C1 segment of cervical spinal cord (tissue), 14 donors: ENCODE measurements around the gene ATP11A.
"Not testable (repeated sequence)": the region's sequence is repeated elsewhere in the genome, so short reads cannot be mapped to it uniquely, and the experiment has no call there.

Source experiments
- DNase-seq, 14 donors: peaks; one replicate each; lab custom pipeline; 2025; lab: John Stamatoyannopoulos, UW

Gene ATP11A

DNA sequence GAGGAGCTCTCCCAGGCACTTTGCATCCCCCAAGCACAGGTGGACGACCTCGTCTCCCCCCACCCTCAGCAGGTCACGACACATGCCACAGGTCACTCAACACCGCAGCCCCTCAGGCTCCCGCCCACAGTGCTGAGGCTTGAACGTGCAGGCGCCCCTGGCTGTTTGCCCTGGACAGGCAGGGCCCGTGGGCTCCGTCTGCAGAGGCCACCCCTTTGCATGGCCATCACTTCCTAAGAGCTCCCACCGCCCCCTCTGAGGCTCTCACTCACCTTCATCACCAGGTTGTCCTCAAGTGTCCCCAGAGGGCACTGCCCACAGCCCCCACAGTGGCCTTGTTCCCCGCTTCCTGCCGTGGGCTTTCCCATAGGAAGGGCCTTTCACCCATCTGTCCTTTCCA lies 147.1 kb downstream of the ATP11A start:
- no peak for DNase-seq

DNA sequence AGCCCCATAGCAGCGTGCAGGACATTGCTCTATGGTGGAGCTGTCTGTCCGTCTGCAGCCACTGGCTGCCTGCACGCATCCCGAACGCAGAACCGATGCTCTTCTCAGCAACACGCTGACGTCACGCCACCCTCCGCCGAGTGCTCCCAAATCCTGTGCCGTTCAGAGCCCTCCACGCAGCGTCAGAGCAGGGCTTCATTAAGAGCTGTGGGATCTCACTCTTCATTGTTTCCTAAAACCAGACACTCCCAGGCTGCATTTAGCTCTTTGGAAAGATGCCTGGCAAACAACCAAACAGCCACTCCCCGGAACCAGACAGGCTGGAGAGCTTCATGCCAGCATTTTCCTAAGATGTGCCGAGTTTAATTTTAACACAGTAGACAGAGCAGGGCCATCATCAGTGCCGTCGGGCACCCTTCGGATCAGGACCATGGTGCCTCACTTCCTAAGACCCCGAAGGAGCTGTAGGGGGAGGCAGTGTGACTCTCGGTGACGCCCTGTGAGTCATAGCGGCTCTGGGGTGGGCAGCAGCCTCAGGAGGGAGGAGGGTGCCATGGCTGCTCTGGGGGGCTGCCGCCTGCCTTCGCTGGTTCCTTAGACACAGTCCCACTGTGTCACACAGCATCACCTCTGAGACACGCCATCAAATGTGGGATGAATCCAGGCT lies 147.7 kb downstream of the ATP11A start:
- peak in 1 of 14 donors; percentile 52 for DNase-seq

DNA sequence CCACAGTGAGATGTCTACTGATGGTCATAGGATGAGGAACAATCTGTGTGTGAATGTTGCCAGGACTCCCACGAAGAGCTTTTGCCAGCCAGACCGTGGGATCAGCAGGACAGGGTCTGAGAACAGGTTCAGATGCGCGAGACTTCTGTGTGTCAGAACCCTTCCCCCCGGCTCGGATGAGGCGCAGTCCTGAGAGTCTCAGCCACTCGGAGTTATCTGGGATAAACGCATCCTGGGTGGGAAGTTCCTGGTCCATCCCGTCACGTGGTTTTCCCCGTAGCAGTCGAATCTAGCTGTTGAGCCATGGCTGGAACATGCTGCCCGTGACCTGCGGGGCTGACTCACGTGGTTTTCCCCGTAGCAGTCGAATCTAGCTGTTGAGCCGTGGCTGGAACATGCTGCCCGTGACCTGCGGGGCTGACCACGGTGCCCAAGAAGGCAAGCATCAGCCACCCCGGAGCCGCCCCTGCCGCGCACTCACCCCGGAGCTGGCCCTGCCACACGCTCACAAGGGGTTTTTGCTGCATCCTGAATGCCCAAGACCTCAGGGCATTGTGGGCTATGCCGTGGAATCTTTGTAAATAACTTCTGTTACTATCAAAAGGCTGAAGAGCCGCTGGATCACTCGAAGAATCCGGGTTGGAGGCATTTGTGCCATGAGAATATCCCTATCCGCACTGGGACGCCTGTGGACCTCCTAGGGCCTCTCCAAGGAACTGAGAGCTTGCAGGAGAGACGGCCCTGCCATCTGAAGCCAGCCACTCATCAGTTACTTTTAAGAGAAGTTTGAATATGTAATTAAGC lies 148.4 kb downstream of the ATP11A start:
- DNase-seq: peak in 1 of 14 donors; percentile 51

DNA sequence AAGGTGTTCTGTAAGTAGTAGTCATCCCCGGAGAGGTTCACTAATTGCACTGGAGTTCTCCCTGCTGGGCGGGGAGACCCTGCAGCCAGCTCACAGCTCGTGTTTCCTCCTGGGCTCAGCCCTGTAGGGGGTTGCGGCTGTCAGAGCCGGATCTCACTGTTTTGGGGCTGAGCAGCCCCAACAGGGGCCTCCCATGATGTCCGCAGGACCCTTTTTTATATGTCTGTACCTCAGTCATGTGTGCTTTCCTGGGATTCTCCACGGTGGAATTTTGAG lies 148.9 kb downstream of the ATP11A start:
- no peak for DNase-seq

- DNase-seq: no peak
Measured at GRCh38 chr13:112839356-112840105, 149.7 kb downstream of the ATP11A start.

- DNase-seq: no peak
Measured at GRCh38 chr13:112840472-112841302, 150.8 kb downstream of the ATP11A start.

GRCh38 chr13:112841303-112842015 lies 151.6 kb downstream of the ATP11A start:
- not testable (repeated sequence) for DNase-seq

GRCh38 chr13:112842343-112842856 lies 152.6 kb downstream of the ATP11A start:
- no peak for DNase-seq

- no peak for DNase-seq
Measured at GRCh38 chr13:112842931-112843391, 153.1 kb downstream of the ATP11A start.

- no peak for DNase-seq
Measured at GRCh38 chr13:112843392-112844111, 153.7 kb downstream of the ATP11A start.

DNA sequence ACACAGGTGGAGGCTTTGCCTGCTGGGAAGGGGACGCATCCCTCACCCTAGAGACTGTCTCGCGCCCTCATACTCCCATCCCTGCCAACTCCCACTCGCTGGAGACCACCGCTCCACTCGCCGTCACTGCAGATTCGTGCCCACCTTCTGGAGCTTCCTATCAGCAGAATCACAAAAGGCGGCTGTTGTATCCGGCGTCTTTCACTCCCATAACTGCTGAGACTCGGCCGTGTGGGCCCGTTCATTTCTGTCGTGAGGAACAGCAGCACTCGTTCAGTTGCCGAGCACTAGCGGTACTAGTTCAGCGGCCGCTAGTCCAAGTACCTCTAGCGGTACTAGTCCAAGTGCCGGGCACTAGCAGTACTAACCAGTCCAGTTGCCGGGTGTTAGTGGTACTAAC lies 154.6 kb downstream of the ATP11A start:
- no peak for DNase-seq

- DNase-seq: no peak
Measured at GRCh38 chr13:112844879-112845278, 155.0 kb downstream of the ATP11A start.

- DNase-seq: no peak
Measured at GRCh38 chr13:112845511-112846144, 155.8 kb downstream of the ATP11A start.

- DNase-seq: no peak
Measured at GRCh38 chr13:112846411-112847115, 156.7 kb downstream of the ATP11A start.

DNA sequence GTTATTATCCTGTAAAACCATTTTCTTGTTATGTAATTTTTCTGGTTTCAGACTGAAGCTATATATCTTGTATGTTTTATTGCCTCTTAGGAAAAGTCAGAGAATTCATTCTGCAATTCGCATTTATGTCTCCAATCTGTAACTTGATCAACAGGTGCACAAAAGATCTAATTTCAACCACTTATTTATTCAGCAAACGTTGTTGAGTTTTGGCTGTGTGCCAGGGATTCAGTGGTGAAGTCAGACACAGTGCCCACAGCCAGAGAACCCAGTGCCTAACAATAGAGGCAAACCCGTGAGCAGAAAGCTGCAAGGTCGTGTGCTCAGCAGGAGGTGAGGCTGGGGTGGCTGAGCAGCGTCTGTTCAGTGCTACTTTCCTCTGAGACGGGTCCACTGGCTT lies 159.7 kb downstream of the ATP11A start:
- no peak for DNase-seq

DNA sequence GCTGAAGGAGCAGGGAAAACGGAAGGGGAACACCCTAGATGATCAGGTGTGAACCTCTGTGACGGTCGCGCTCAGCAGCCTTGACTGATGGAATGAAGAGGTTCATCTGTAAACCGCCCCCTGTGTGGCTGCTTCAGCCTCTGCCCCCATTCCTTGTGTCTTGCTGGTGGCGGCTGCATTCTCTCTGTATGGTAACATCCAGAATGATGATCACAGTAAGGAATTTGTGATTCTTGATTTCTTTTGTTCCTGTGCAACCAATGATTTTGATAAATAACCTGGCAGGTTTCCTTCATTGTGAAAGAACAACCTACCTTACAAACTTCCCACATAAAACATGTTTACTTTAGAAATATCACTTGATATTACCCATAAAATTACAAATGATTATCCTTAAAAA lies 160.4 kb downstream of the ATP11A start:
- DNase-seq: no peak

- no peak for DNase-seq
Measured at GRCh38 chr13:112851107-112852038, 161.5 kb downstream of the ATP11A start.

DNA sequence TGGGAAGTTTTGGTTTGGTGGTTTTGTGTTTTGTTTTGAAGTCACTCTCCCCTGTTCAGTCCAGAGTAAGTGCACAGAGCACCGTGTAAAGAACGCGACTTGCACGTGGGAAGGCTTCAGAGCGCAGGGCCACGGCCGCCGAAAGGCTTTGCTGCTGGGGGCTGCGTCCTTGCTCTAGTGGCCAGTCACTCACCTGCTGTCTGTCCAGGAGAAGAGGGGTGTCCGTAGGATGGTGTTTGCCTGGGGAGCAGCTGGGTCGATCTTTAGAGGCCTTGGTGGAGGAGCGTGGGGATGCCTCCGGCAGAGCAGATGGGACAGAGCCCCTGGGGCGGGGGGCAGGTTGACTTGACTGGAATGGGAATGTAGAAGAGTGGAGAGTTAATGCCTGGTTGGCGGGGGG lies 162.6 kb downstream of the ATP11A start:
- DNase-seq: no peak
